Tibial artery (tissue), 4 donors: ENCODE measurements around the gene MT1B.
A peak's percentile ranks its signal among the peaks of the same experiment; 100 is the strongest.

Experiments used
- DNase-seq, 2 donors: peaks; one replicate each; pipeline ENCODE4 v3.0.0-alpha.2; 2019
- H3K27ac ChIP-seq, 2 donors: fragments of 200-600 bp; sonication (generic) in 1 of 2; 1 replicate in 1 of 2; 2 replicates in 1 of 2; pipeline ENCODE4 v1.5.1; 2018 to 2019; ENCODE audit warnings: mild to moderate bottlenecking in 1 of 2
- H3K27me3 ChIP-seq, 2 donors: fragments of 200-600 bp; sonication (generic) in 1 of 2; one replicate each; pipeline versions ENCODE4 v1.5.1 to v1.6.0; 2016 to 2019
- H3K36me3 ChIP-seq, 3 donors: fragments of 200-600 bp; sonication (generic) in 2 of 3; one replicate each; pipeline ENCODE4 v1.5.1; 2016 to 2019; ENCODE audit warnings: mild to moderate bottlenecking in 2 of 3
- H3K4me1 ChIP-seq, 4 donors: fragments of 200-600 bp; sonication (generic) in 2 of 4; 1 replicate in 3 of 4; 2 replicates in 1 of 4; pipeline ENCODE4 v1.5.1; 2016 to 2019
- H3K4me3 ChIP-seq, 2 donors: fragments of 200-600 bp; sonication (generic) in 1 of 2; 1 replicate in 1 of 2; 2 replicates in 1 of 2; pipeline ENCODE4 v1.5.1; 2018 to 2019; ENCODE audit warnings: mild to moderate bottlenecking in 2 of 2
- H3K9me3 ChIP-seq, 3 donors: fragments of 200-600 bp; sonication (generic) in 1 of 3; one replicate each; pipeline ENCODE4 v1.5.1; 2016 to 2019
- CTCF ChIP-seq, 2 experiments: fragments of 200-600 bp in 1 of 2; fragments of 450-650 bp in 1 of 2; IDR thresholded peaks; one replicate each; pipeline ENCODE4 v1.5.1; 2017 to 2019; ENCODE audit warnings: antibody characterized with exemption in 2 of 2, mild to moderate bottlenecking in 1 of 2, moderate library complexity in 1 of 2
- intact Hi-C: fragments of 100-400 bp; cut with DNase I; formaldehyde crosslinking; loops from one replicate; pipeline ENCODE4 v1.15.0; 2023; ENCODE audit warnings: low total_unique reads

Gene MT1B

GRCh38 chr16:56614549-56614991 lies 37.1 kb upstream of the MT1B start:
- no peak for DNase-seq
- no peak for TF ChIP-seq CTCF (IDR thresholded peaks at IDR 0.05)

GRCh38 chr16:56615353-56615752 lies 36.3 kb upstream of the MT1B start:
- Histone ChIP-seq H3K4me1 (peaks cover 0 to 38% (median 27%) of the 10 kb centered on the region in 4 donors), H3K36me3 (no peaks in the 10 kb centered on the region), H3K27me3 (no peaks in the 10 kb centered on the region), H3K27ac (no peak overlapping the region), H3K4me3 (no peak overlapping the region), H3K9me3 (no peaks in the 10 kb centered on the region)
- DNase-seq, result no peak
- intact Hi-C loops, result no loop called here
- TF ChIP-seq CTCF (IDR thresholded peaks at IDR 0.05), result no peak

More at GRCh38 chr16:56614549-56614991, 37.1 kb upstream of the MT1B start:
- Histone ChIP-seq H3K4me1 (peaks cover 0 to 43% (median 32%) of the 10 kb centered on the region in 4 donors), H3K36me3 (no peaks in the 10 kb centered on the region), H3K27me3 (no peaks in the 10 kb centered on the region), H3K9me3 (no peaks in the 10 kb centered on the region), H3K4me3 (no peak overlapping the region), H3K27ac (no peak overlapping the region)
- intact Hi-C loops, result no loop called here

GRCh38 chr16:56616608-56617211 lies 35.0 kb upstream of the MT1B start:
- H3K27ac ChIP-seq, result peak overlapping the region; percentile 61 to 70

GRCh38 chr16:56617212-56618085 lies 34.2 kb upstream of the MT1B start:
- intact Hi-C loops, result no loop called here
- Histone ChIP-seq H3K27ac (peak overlapping the region; percentile 61 to 70), H3K9me3 (no peaks in the 10 kb centered on the region), H3K36me3 (no peaks in the 10 kb centered on the region), H3K4me1 (peaks cover 0 to 17% (median 11%) of the 10 kb centered on the region in 4 donors), H3K27me3 (no peaks in the 10 kb centered on the region), H3K4me3 (peak overlapping the region; percentile 46 to 54)
- peak; percentile 79 to 94 for DNase-seq
- TF ChIP-seq CTCF (IDR thresholded peaks at IDR 0.05), result peak in 1 of 2 experiments; percentile 33

More at GRCh38 chr16:56616608-56617211, 35.0 kb upstream of the MT1B start:
- no peak for TF ChIP-seq CTCF (IDR thresholded peaks at IDR 0.05)
- H3K36me3 ChIP-seq, result no peaks in the 10 kb centered on the region
- DNase-seq, result no peak
- no peaks in the 10 kb centered on the region for H3K9me3 ChIP-seq
- H3K4me3 ChIP-seq, result peak overlapping the region; percentile 46 to 54
- H3K4me1 ChIP-seq, result peaks cover 0 to 24% (median 15%) of the 10 kb centered on the region in 4 donors
- no peaks in the 10 kb centered on the region for H3K27me3 ChIP-seq
- intact Hi-C loops, result no loop called here

- no peak overlapping the region for H3K4me3 ChIP-seq
- H3K27me3 ChIP-seq, result no peaks in the 10 kb centered on the region
- no peaks in the 10 kb centered on the region for H3K9me3 ChIP-seq
- DNase-seq, result no peak
- H3K27ac ChIP-seq, result peak overlapping the region; percentile 61 to 70
- intact Hi-C loops, result no loop called here
- no peak for TF ChIP-seq CTCF (IDR thresholded peaks at IDR 0.05)
- H3K4me1 ChIP-seq, result peaks cover 0 to 17% (median 11%) of the 10 kb centered on the region in 4 donors
- no peaks in the 10 kb centered on the region for H3K36me3 ChIP-seq
These were observed 33.5 kb upstream of the MT1B start for GRCh38 chr16:56618138-56618537.
